Activated naive CD4-positive, alpha-beta T cell treated with anti-CD3 and anti-CD28 coated beads for 36 hours (primary cell): ENCODE data around the gene TMEM184B. TPM values are rescaled to one million over a fixed set of nuclear protein-coding genes. Genes with fewer than 3 reads are reported as not detected.

ENCODE experiments used
- CTCF ChIA-PET: fragments of 350-600 bp; sonication (Branson Sonifier 250); formaldehyde crosslinking; loops from one replicate; lab custom pipeline; 2021; ENCODE audit warnings: antibody characterized with exemption; lab: Charles Lee
- DNase-seq: peaks from one replicate; pipeline ENCODE4 v3.0.0-alpha.2; 2020
- H3K27ac Mint-ChIP-seq: one replicate; pipeline ENCODE4 v1.8.0; 2021; ENCODE audit warnings: mild to moderate bottlenecking, mixed read lengths
- H3K27me3 Mint-ChIP-seq: one replicate; pipeline ENCODE4 v1.8.0; 2021; ENCODE audit warnings: low read depth, mixed read lengths
- H3K36me3 Mint-ChIP-seq: one replicate; pipeline ENCODE4 v1.8.0; 2021; ENCODE audit warnings: low read depth, mixed read lengths
- H3K4me1 Mint-ChIP-seq: one replicate; pipeline ENCODE4 v1.8.0; 2021; ENCODE audit warnings: low read depth, mixed read lengths
- H3K4me3 Mint-ChIP-seq: one replicate; pipeline ENCODE4 v1.8.0; 2021; ENCODE audit warnings: mild to moderate bottlenecking, moderate library complexity, mixed read lengths
- H3K9me3 Mint-ChIP-seq: one replicate; pipeline ENCODE4 v1.8.0; 2021; ENCODE audit warnings: mixed read lengths
- intact Hi-C: fragments of 100-400 bp; cut with micrococcal nuclease; formaldehyde crosslinking; loops from one replicate; pipeline ENCODE4 v1.15.1; 2023
- total RNA-seq, 2 experiments: library from RNA; stranded (reverse); gene quantifications; one replicate each; pipeline ENCODE4 v1.2.3, GENCODE V29; 2021

Gene TMEM184B
- total RNA-seq, 2 experiments from 2014 or later: 15.0 to 15.3 TPM

GRCh38 chr22:38223289-38223960, 49.4 kb downstream of the TMEM184B start:
- no peak overlapping the region for H3K27ac Mint-ChIP-seq
- no peaks in the 10 kb centered on the region for H3K36me3 Mint-ChIP-seq
- H3K4me3 Mint-ChIP-seq: no peak overlapping the region
- no peaks in the 10 kb centered on the region for H3K9me3 Mint-ChIP-seq
- peaks cover 6% of the 10 kb centered on the region for H3K4me1 Mint-ChIP-seq
- H3K27me3 Mint-ChIP-seq: no peaks in the 10 kb centered on the region
- CTCF ChIA-PET: interaction anchor here (0.7 kb wide), 1 partner anchor 171 kb away, joined by 3 read pairs; no protein-coding TSS in a partner anchor
- intact Hi-C loops: no loop called here
- no peak for DNase-seq

- Mint-ChIP-seq H3K9me3 (no peaks in the 10 kb centered on the region), H3K4me1 (peaks cover 10% of the 10 kb centered on the region), H3K4me3 (no peak overlapping the region), H3K27ac (no peak overlapping the region), H3K27me3 (no peaks in the 10 kb centered on the region), H3K36me3 (no peaks in the 10 kb centered on the region)
- intact Hi-C loops: no loop called here
- CTCF ChIA-PET: interaction anchor here (0.7 kb wide), 1 partner anchor 171 kb away, joined by 3 read pairs; no protein-coding TSS in a partner anchor
- no peak for DNase-seq
These were observed 50.1 kb downstream of the TMEM184B start for GRCh38 chr22:38222797-38223119.

DNA sequence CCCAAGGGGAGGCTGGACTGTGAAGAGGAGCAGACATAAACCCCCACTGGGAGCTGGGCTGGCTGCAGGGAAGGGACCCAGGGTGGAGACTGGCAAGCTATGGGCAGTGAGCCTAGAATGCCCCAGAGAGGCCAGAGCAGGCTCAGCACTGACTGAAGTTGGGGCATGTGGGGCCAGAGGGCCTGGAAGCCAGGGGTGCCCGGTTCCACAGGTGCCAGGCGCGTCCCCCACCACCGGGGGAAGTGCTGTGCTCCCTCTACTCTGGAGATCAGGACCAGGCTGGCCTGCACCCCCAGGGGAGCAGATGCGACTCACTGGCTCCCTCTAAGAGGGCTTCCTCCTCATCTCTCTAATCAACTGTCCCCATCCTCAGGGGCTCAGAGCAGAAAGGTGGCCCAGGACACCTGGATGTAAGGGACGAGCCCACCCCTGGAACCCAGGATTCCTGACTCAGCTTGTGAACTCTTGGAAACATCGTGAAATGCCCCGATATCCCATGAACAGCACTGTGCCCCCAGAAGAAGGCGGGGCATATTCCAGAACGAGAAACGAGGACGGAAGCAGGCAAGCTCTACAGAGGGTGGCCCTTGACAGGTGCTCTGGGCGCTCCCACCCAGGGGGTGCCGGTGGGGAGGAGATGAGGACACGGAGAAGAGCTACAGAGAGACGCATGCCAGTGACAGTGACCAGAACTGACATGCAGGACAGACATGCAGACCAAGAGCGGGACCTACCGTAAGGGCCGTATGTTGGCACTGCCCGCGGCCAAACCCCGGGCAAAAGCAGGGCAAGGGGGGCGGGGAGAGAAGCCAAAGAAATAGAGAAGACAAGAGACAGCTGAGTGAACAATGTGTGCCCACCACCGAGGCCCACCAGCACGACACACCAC, 50.7 kb downstream of the TMEM184B start:
- no peaks in the 10 kb centered on the region for H3K36me3 Mint-ChIP-seq
- H3K27me3 Mint-ChIP-seq: no peaks in the 10 kb centered on the region
- H3K4me3 Mint-ChIP-seq: no peak overlapping the region
- DNase-seq: no peak
- peaks cover 10% of the 10 kb centered on the region for H3K4me1 Mint-ChIP-seq
- CTCF ChIA-PET: interaction anchor here (0.7 kb wide), 1 partner anchor 170 kb away, joined by 3 read pairs; no protein-coding TSS in a partner anchor
- no peaks in the 10 kb centered on the region for H3K9me3 Mint-ChIP-seq
- intact Hi-C loops: no loop called here
- no peak overlapping the region for H3K27ac Mint-ChIP-seq

DNA sequence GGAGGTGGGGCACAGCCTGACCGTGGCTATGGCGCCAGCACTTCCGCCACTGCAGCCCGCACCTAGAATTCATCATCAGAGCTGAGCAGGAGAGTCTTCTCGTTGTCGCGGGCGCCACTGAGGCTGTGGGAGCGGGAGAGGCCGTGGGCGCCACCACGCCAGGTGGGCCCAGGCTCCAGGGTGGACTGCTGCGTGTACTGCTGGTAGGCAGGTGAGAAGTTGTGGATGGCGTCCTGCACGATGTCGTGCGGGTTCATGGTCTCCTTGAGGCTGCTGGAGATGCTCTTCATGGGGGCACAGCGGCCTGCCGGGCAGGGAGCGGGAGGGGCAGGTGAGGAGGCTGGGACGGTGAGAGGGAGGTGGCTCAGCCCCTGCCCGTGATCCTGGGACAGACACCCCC, 51.4 kb downstream of the TMEM184B start:
- intact Hi-C loops: no loop called here
- no peak for DNase-seq
- CTCF ChIA-PET: no interaction called here

GRCh38 chr22:38220653-38221386, 52.0 kb downstream of the TMEM184B start:
- no peak overlapping the region for H3K4me3 Mint-ChIP-seq
- H3K36me3 Mint-ChIP-seq: no peaks in the 10 kb centered on the region
- H3K4me1 Mint-ChIP-seq: peaks cover 10% of the 10 kb centered on the region
- H3K27me3 Mint-ChIP-seq: no peaks in the 10 kb centered on the region
- DNase-seq: no peak
- intact Hi-C loops: no loop called here
- no peak overlapping the region for H3K27ac Mint-ChIP-seq
- CTCF ChIA-PET: interaction anchor here (0.6 kb wide), 1 partner anchor 47 kb away, joined by 4 read pairs; no protein-coding TSS in a partner anchor
- H3K9me3 Mint-ChIP-seq: no peaks in the 10 kb centered on the region

More for the DNA sequence above, 51.4 kb downstream of the TMEM184B start:
- H3K4me1 Mint-ChIP-seq: peaks cover 10% of the 10 kb centered on the region
- no peaks in the 10 kb centered on the region for H3K36me3 Mint-ChIP-seq
- no peaks in the 10 kb centered on the region for H3K27me3 Mint-ChIP-seq
- no peak overlapping the region for H3K4me3 Mint-ChIP-seq
- no peak overlapping the region for H3K27ac Mint-ChIP-seq
- H3K9me3 Mint-ChIP-seq: no peaks in the 10 kb centered on the region

GRCh38 chr22:38220163-38220562, 52.6 kb downstream of the TMEM184B start:
- Mint-ChIP-seq H3K27ac (no peak overlapping the region), H3K36me3 (no peaks in the 10 kb centered on the region)
- CTCF ChIA-PET: interaction anchor here (0.6 kb wide), 1 partner anchor 47 kb away, joined by 4 read pairs; no protein-coding TSS in a partner anchor

GRCh38 chr22:38219632-38220031, 53.2 kb downstream of the TMEM184B start:
- Mint-ChIP-seq H3K27me3 (no peaks in the 10 kb centered on the region), H3K4me3 (no peak overlapping the region), H3K4me1 (peaks cover 15% of the 10 kb centered on the region), H3K36me3 (no peaks in the 10 kb centered on the region), H3K9me3 (no peaks in the 10 kb centered on the region), H3K27ac (no peak overlapping the region)
- no peak for DNase-seq
- CTCF ChIA-PET: interaction anchor here (0.7 kb wide), 1 partner anchor 133 kb away, joined by 4 read pairs; no protein-coding TSS in a partner anchor
- intact Hi-C loops: no loop called here

More at GRCh38 chr22:38220163-38220562, 52.6 kb downstream of the TMEM184B start:
- DNase-seq: no peak
- no peak overlapping the region for H3K4me3 Mint-ChIP-seq
- no peaks in the 10 kb centered on the region for H3K9me3 Mint-ChIP-seq
- H3K27me3 Mint-ChIP-seq: no peaks in the 10 kb centered on the region
- peaks cover 10% of the 10 kb centered on the region for H3K4me1 Mint-ChIP-seq
- intact Hi-C loops: no loop called here

GRCh38 chr22:38218661-38219622, 53.9 kb downstream of the TMEM184B start:
- intact Hi-C loops: no loop called here
- peak; percentile 52 for DNase-seq
- H3K27ac Mint-ChIP-seq: peak overlapping the region; percentile 27
- no peak overlapping the region for H3K4me3 Mint-ChIP-seq
- no peaks in the 10 kb centered on the region for H3K36me3 Mint-ChIP-seq
- no peaks in the 10 kb centered on the region for H3K27me3 Mint-ChIP-seq
- H3K9me3 Mint-ChIP-seq: no peaks in the 10 kb centered on the region
- peaks cover 16% of the 10 kb centered on the region for H3K4me1 Mint-ChIP-seq
- CTCF ChIA-PET: interaction anchor here (0.7 kb wide), 1 partner anchor 134 kb away, joined by 4 read pairs; no protein-coding TSS in a partner anchor

DNA sequence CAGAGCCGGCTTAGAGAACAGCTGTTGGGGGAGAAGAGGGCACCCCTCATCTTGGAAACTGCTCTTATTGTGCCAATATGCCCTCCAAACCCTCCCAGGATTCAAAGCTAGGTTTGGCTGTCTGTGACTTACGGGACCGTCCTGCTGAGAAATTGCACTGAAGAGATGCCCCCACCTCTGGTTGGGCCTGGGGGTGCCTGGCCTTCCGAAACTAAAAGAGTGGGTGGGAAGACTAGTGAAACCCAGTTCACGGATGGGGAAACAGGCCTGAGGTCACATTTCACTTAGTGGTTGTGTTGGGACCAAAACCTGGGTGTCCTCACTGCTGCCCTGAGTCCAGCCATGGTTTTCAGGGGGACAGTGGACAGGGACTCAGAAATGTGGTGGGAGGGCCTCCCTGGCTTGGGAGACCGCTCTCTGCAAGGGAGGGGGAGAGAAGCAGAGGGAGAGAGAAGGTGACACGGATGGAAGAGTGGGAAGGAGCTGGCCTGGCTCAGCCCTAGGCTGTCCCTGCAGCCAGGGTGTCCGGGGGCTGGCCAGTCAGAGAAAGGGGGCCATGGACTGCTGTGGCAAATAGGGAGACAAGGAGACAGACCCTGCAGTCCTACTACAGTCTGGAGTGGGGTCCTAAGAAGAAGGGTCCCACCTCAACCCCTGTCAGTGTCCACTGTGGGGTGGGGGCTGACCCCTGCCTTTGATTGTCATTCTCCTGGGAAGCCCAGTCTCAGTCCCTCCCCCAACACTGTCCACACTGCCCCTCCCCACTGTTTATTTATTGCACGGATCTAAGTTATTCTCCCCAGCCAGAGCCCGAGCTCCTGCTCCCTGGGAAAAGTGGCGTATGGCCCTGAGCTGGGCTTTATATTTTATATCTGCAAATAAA, 57.4 kb downstream of the TMEM184B start:
- H3K4me3 Mint-ChIP-seq: no peak overlapping the region
- no peak for DNase-seq
- H3K27me3 Mint-ChIP-seq: no peaks in the 10 kb centered on the region
- peaks cover 23% of the 10 kb centered on the region for H3K4me1 Mint-ChIP-seq
- CTCF ChIA-PET: interaction anchor here (1.0 to 1.4 kb wide), 2 partner anchors 101 to 103 kb away, joined by 3 read pairs; no protein-coding TSS in a partner anchor
- no peaks in the 10 kb centered on the region for H3K36me3 Mint-ChIP-seq
- H3K27ac Mint-ChIP-seq: no peak overlapping the region
- intact Hi-C loops: no loop called here
- no peaks in the 10 kb centered on the region for H3K9me3 Mint-ChIP-seq

GRCh38 chr22:38214302-38215056, 58.3 kb downstream of the TMEM184B start:
- H3K4me1 Mint-ChIP-seq: peaks cover 26% of the 10 kb centered on the region
- CTCF ChIA-PET: interaction anchor here (0.7 to 1.4 kb wide), 2 partner anchors 31 to 100 kb away, joined by 3 read pairs; no protein-coding TSS in a partner anchor
- H3K9me3 Mint-ChIP-seq: no peaks in the 10 kb centered on the region
- intact Hi-C loops: no loop called here
- peak; percentile 65 for DNase-seq
- no peak overlapping the region for H3K27ac Mint-ChIP-seq
- no peaks in the 10 kb centered on the region for H3K27me3 Mint-ChIP-seq
- peak overlapping the region; percentile 12 for H3K4me3 Mint-ChIP-seq
- no peaks in the 10 kb centered on the region for H3K36me3 Mint-ChIP-seq
